HEK293 (cell line): Measurements from ENCODE around the gene PAM.
A peak's percentile ranks its signal among the peaks of the same experiment; 100 is the strongest.

ENCODE experiments used
- CTCF ChIA-PET: fragments of 350-600 bp; formaldehyde crosslinking; extraction: SDS; loops from one replicate; lab custom pipeline; 2021; ENCODE audit warnings: antibody characterized with exemption; lab: Yijun Ruan, JAX
- POLR2A ChIA-PET: fragments of 300-600 bp; formaldehyde crosslinking; extraction: SDS; loops from one replicate; lab custom pipeline; 2020; ENCODE audit warnings: antibody characterized with exemption, inconsistent platforms; lab: Yijun Ruan, JAX
- H3K27ac ChIP-seq: fragments of 200-500 bp; sonication (Bioruptor generic); 2 replicates; pipeline ENCODE4 v1.5.1; 2014; ENCODE audit warnings: low read depth, low read length, control low read depth, inconsistent platforms; ENCODE audit errors: extremely low read depth
- H3K36me3 ChIP-seq, 2 experiments: fragments of 200-500 bp in 1 of 2; sonication (Bioruptor generic) in 1 of 2; 1 replicate in 1 of 2; 2 replicates in 1 of 2; pipeline ENCODE4 v1.5.1; 2014 to 2017; ENCODE audit warnings: inconsistent platforms in 2 of 2, low read length in 2 of 2; ENCODE audit not compliant: control insufficient read depth in 2 of 2, insufficient read depth in 1 of 2
- H3K4me1 ChIP-seq: fragments of 200-500 bp; sonication (Bioruptor generic); 2 replicates; pipeline ENCODE4 v1.5.1; 2014; ENCODE audit warnings: mild to moderate bottlenecking, low read length, inconsistent platforms; ENCODE audit not compliant: control insufficient read depth, insufficient read depth
- H3K4me3 ChIP-seq: 2 replicates; pipeline ENCODE4 v1.5.1; 2011; ENCODE audit warnings: low read depth, mild to moderate bottlenecking, control low read depth, low read length, moderate library complexity
- H3K9me3 ChIP-seq: fragments of 200-500 bp; sonication (Bioruptor generic); 2 replicates; pipeline ENCODE4 v1.5.1; 2014; ENCODE audit warnings: low read depth, low read length, inconsistent platforms; ENCODE audit not compliant: control insufficient read depth, insufficient read depth
- GFI1B ChIP-seq: fragments of 450-650 bp; formaldehyde crosslinking; IDR thresholded peaks from 2 replicates; pipeline ENCODE4 v1.5.1; 2016; ENCODE audit warnings: missing biosample characterization, missing genetic modification characterization
- GLI2 ChIP-seq: fragments of 450-650 bp; formaldehyde crosslinking; IDR thresholded peaks from 2 replicates; pipeline ENCODE4; 2017; ENCODE audit warnings: missing biosample characterization, missing genetic modification characterization, low read depth, borderline replicate concordance
- GLIS2 ChIP-seq: fragments of 450-650 bp; formaldehyde crosslinking; IDR thresholded peaks from 2 replicates; pipeline ENCODE4 v1.5.1; 2016; ENCODE audit warnings: missing biosample characterization, missing genetic modification characterization
- HOXA7 ChIP-seq: sonication (generic); formaldehyde crosslinking; IDR thresholded peaks from 2 replicates; pipeline ENCODE4 v1.8.1; 2022; ENCODE audit warnings: missing genetic modification reagents, borderline replicate concordance
- HOXC10 ChIP-seq: sonication (generic); formaldehyde crosslinking; IDR thresholded peaks from 2 replicates; pipeline ENCODE4 v1.8.1; 2023; ENCODE audit warnings: mild to moderate bottlenecking, missing genetic modification reagents
- KLF10 ChIP-seq: fragments of 450-650 bp; IDR thresholded peaks from 2 replicates; pipeline ENCODE4 v1.5.1; 2018; ENCODE audit warnings: missing biosample characterization, mild to moderate bottlenecking, missing genetic modification characterization
- MZF1 ChIP-seq: fragments of 450-650 bp; formaldehyde crosslinking; IDR thresholded peaks from 2 replicates; pipeline ENCODE4 v1.5.1; 2017; ENCODE audit warnings: missing biosample characterization, missing genetic modification characterization, borderline replicate concordance
- PRDM6 ChIP-seq: fragments of 450-650 bp; formaldehyde crosslinking; IDR thresholded peaks from 2 replicates; pipeline ENCODE4 v1.5.1; 2017; ENCODE audit warnings: missing biosample characterization, missing genetic modification characterization
- RBAK ChIP-seq: fragments of 450-650 bp; formaldehyde crosslinking; IDR thresholded peaks from 2 replicates; pipeline ENCODE4 v1.5.1; 2016; ENCODE audit warnings: missing biosample characterization, missing genetic modification characterization
- SP7 ChIP-seq: fragments of 450-650 bp; formaldehyde crosslinking; IDR thresholded peaks from 2 replicates; pipeline ENCODE4 v1.5.1; 2016; ENCODE audit warnings: missing biosample characterization, missing genetic modification characterization
- TCF7L2 ChIP-seq: IDR thresholded peaks from 2 replicates; pipeline ENCODE4 v1.6.1; 2011; ENCODE audit warnings: low read depth, mild to moderate bottlenecking, inconsistent platforms, low read length, moderate library complexity, borderline replicate concordance
- TSHZ1 ChIP-seq: fragments of 450-650 bp; formaldehyde crosslinking; IDR thresholded peaks from 2 replicates; pipeline ENCODE4 v1.5.1; 2016; ENCODE audit warnings: missing biosample characterization, missing genetic modification characterization, borderline replicate concordance
- YY1 ChIP-seq: fragments of 450-650 bp; formaldehyde crosslinking; IDR thresholded peaks from 2 replicates; pipeline ENCODE4 v1.5.1; 2018; ENCODE audit warnings: missing biosample characterization, missing genetic modification characterization
- ZNF155 ChIP-seq: fragments of 450-650 bp; formaldehyde crosslinking; IDR thresholded peaks from 2 replicates; pipeline ENCODE4 v1.5.1; 2016; ENCODE audit warnings: missing biosample characterization, missing genetic modification characterization
- ZNF169 ChIP-seq: fragments of 450-650 bp; formaldehyde crosslinking; IDR thresholded peaks from 2 replicates; pipeline ENCODE4 v1.5.1; 2016; ENCODE audit warnings: missing biosample characterization, missing genetic modification characterization
- ZNF174 ChIP-seq: fragments of 450-650 bp; formaldehyde crosslinking; IDR thresholded peaks from 2 replicates; pipeline ENCODE4 v1.5.0; 2017; ENCODE audit warnings: missing biosample characterization, mild to moderate bottlenecking, missing genetic modification characterization
- ZNF184 ChIP-seq: fragments of 450-650 bp; IDR thresholded peaks from 2 replicates; pipeline ENCODE4 v1.5.1; 2018; ENCODE audit warnings: missing biosample characterization, mild to moderate bottlenecking, missing genetic modification characterization
- ZNF19 ChIP-seq: fragments of 450-650 bp; formaldehyde crosslinking; IDR thresholded peaks from 2 replicates; pipeline ENCODE4; 2016; ENCODE audit warnings: missing biosample characterization, missing genetic modification characterization, low read depth
- ZNF239 ChIP-seq: fragments of 450-650 bp; formaldehyde crosslinking; IDR thresholded peaks from 2 replicates; pipeline ENCODE4 v1.5.1; 2016; ENCODE audit warnings: missing biosample characterization, missing genetic modification characterization
- ZNF274 ChIP-seq, 2 experiments: fragments of 200-500 bp in 1 of 2; fragments of 450-650 bp in 1 of 2; sonication (Bioruptor generic) in 1 of 2; formaldehyde crosslinking in 1 of 2; IDR thresholded peaks; 2 replicates each; pipeline versions ENCODE4 v1.5.1 to v1.6.1; 2014 to 2016; ENCODE audit warnings: borderline replicate concordance in 1 of 2, inconsistent platforms in 1 of 2, low read length in 1 of 2, missing biosample characterization in 1 of 2, missing genetic modification characterization in 1 of 2
- ZNF341 ChIP-seq: fragments of 450-650 bp; formaldehyde crosslinking; IDR thresholded peaks from 2 replicates; pipeline ENCODE4; 2016; ENCODE audit warnings: low read depth, missing biosample characterization, missing genetic modification characterization
- ZNF366 ChIP-seq: fragments of 450-650 bp; formaldehyde crosslinking; conservative IDR thresholded peaks from 2 replicates; pipeline ENCODE4 v1.5.1; 2016; ENCODE audit warnings: missing biosample characterization, missing genetic modification characterization
- ZNF391 ChIP-seq: fragments of 450-650 bp; formaldehyde crosslinking; IDR thresholded peaks from 2 replicates; pipeline ENCODE4 v1.5.1; 2016; ENCODE audit warnings: low read depth, missing biosample characterization, missing genetic modification characterization, borderline replicate concordance
- ZNF404 ChIP-seq: fragments of 450-650 bp; formaldehyde crosslinking; IDR thresholded peaks from 2 replicates; pipeline ENCODE4 v1.5.1; 2017; ENCODE audit warnings: missing biosample characterization, missing genetic modification characterization
- ZNF596 ChIP-seq: fragments of 450-650 bp; IDR thresholded peaks from 2 replicates; pipeline ENCODE4 v1.5.0; 2018; ENCODE audit warnings: missing biosample characterization, mild to moderate bottlenecking, missing genetic modification characterization, moderate library complexity
- ZNF768 ChIP-seq: fragments of 450-650 bp; formaldehyde crosslinking; IDR thresholded peaks from 2 replicates; pipeline ENCODE4 v1.5.1; 2018; ENCODE audit warnings: missing biosample characterization, mild to moderate bottlenecking, missing genetic modification characterization

Gene PAM

GRCh38 chr5:102873379-102873932 lies 118.4 kb downstream of the PAM start:
- H3K36me3 ChIP-seq = no peaks in the 10 kb centered on the region; a peak in 1 of 3 replicates
- ChIA-PET CTCF (no interaction called here), POLR2A (no interaction called here)
- H3K9me3 ChIP-seq = no peaks in the 10 kb centered on the region
- TF ChIP-seq ZNF391 (no peak), GLI2 (no peak), KLF10 (tag by site-specific recombination) (no peak), ZNF596 (no peak), MZF1 (tag by site-specific recombination) (no peak), ZNF174 (tag by site-specific recombination) (no peak)
- H3K4me3 ChIP-seq = no peak overlapping the region
- peaks cover 15% of the 10 kb centered on the region for H3K4me1 ChIP-seq
- no peak overlapping the region for H3K27ac ChIP-seq

- TF ChIP-seq TCF7L2 (peak; percentile 80), HOXC10 (CRISPR knock-in tag) (no peak)
- Histone ChIP-seq H3K9me3 (no peaks in the 10 kb centered on the region), H3K36me3 (no peaks in the 10 kb centered on the region; a peak in 1 of 3 replicates), H3K27ac (no peak overlapping the region), H3K4me3 (no peak overlapping the region), H3K4me1 (peaks cover 15% of the 10 kb centered on the region)
- ChIA-PET POLR2A (no interaction called here), CTCF (no interaction called here)
Observed at GRCh38 chr5:102874054-102874453, 118.9 kb downstream of the PAM start.

- Histone ChIP-seq H3K4me1 (peaks cover 10% of the 10 kb centered on the region), H3K36me3 (no peaks in the 10 kb centered on the region; a peak in 1 of 3 replicates), H3K4me3 (no peak overlapping the region), H3K27ac (no peak overlapping the region), H3K9me3 (no peaks in the 10 kb centered on the region)
- CTCF ChIA-PET = no interaction called here
- POLR2A ChIA-PET = no interaction called here
- TF ChIP-seq TSHZ1 = no peak
- TF ChIP-seq PRDM6 (tag by site-specific recombination) = 0 out of 2 replicates have a peak, but pooled peaks have one; percentile 22
Observed at GRCh38 chr5:102875721-102876123, 120.6 kb downstream of the PAM start.

GRCh38 chr5:102876610-102877009 lies 121.5 kb downstream of the PAM start:
- H3K27ac ChIP-seq = no peak overlapping the region
- no peaks in the 10 kb centered on the region for H3K9me3 ChIP-seq
- no peaks in the 10 kb centered on the region; a peak in 1 of 3 replicates for H3K36me3 ChIP-seq
- ChIA-PET CTCF (no interaction called here), POLR2A (no interaction called here)
- H3K4me1 ChIP-seq = peaks cover 10% of the 10 kb centered on the region
- no peak overlapping the region for H3K4me3 ChIP-seq
- TF ChIP-seq HOXA7 (CRISPR knock-in tag) (no peak), ZNF184 (tag by site-specific recombination) (no peak), ZNF155 (tag by site-specific recombination) (no peak), ZNF768 (no peak), ZNF274 (IDR thresholded peaks at IDR 0.05; ENCODE audit: low read length) (no peak), ZNF274 (tag by site-specific recombination; IDR thresholded peaks at IDR 0.05; ENCODE audit: borderline replicate concordance) (no peak), GFI1B (tag by site-specific recombination) (no peak), ZNF341 (no peak), ZNF404 (tag by site-specific recombination) (no peak), ZNF169 (tag by site-specific recombination) (no peak), GLIS2 (tag by site-specific recombination) (no peak), ZNF239 (tag by site-specific recombination) (no peak), ZNF366 (tag by site-specific recombination) (no peak), RBAK (tag by site-specific recombination) (no peak), YY1 (tag by site-specific recombination) (no peak), SP7 (no peak), ZNF19 (tag by site-specific recombination) (no peak)
